Activated gamma-delta T cell treated with anti-CD3 and anti-CD28 coated beads, Interleukin-2, amount 50 U/mL, for 16 hours (primary cell): ENCODE data around the gene POLR1G.

Experiments used
- DNase-seq: peaks from one replicate; pipeline ENCODE4 v3.0.0-alpha.2; 2020; ENCODE audit warnings: low read depth

POLR1G gene

DNA sequence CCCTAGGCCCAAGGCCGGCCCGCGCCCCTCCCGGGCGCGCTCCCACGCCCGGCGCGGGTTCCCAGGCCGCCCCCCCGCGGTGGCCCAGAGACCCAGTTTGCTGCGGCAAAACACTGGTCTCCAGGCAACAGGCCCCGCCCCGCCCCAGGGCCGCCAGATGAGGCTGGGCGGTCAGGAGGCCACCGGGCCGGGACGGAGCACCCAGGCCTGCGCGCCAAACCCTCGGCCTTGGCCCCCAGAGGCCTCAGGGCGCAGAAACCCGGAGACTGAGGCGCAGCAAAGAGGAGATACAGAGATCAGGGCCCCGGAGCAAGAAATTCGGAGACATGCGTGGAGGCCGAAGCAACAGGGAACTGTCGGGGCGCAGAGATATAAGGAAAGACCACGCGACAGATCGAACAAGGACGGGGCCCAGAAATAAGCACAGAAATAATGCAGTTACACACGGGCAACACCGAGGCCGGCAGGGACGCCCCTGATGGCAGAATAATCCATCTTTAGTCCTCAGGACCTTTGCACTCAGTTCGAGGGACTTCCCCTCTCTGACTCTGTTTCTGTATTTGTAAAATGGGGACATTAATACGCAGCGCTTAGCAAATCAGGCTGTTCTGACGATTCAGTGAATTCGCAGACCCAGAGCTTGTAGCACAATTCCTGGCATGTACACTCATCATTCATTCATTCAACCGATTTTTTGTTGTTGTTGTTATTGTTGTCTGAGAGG is 38.0 kb downstream of the POLR1G start:
- peak; percentile 66 for DNase-seq

DNA sequence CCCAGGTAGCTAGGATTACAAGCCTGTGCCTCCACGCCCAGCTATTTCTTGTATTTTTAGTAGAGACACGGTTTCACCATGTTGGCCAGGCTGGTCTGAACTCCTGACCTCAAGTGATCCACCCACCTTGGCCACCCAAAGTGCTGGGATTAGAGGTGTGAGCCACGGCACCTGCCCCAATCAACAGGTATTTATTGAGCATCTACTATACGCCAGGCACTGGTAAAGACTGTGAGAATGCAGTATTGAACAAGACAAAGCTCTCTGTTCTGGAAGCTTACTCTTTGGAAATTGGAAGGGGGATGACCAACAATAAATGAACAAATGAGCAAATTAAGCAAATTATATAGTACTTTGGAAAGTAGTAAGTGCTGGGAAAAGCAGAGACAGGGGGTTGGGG is 38.7 kb downstream of the POLR1G start:
- DNase-seq: no peak

DNA sequence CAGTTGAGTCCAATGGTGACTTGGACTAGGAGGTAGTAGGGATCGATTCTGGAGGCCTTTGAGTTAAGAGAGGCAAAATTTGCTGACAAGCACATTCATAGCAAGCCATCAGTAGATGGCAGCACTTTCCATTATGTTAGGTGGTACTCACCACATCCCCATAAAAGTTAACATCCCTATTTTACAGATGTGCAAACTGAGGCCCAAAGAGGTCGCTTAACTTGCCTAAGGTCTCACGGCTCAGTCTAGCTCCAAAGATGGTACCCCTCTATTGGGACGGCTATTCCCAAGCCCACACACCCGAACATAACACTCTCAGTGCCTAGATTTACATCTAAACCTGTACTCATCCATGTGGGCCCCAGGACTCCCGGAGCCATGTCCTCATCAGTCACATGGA is 39.9 kb downstream of the POLR1G start:
- no peak for DNase-seq

DNA sequence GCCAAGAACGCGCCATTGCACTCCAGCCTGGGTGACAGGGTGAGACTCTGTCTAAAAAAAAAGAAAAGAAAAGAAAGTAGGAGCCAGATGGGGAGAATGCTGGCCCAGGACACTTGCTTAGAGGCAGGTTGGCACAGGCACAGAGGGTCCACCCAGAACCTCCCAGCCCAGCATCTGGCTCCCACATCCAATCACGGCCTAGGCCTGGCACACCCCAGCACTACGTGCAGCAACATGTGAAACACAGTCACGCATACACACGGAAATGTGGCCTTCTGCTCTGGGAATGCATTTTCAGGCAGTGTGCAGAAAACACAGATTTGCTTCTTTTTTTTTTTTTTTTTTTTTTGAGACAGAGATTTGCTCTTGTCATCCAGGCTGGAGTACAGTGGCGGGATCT is 40.5 kb downstream of the POLR1G start:
- no peak for DNase-seq

DNA sequence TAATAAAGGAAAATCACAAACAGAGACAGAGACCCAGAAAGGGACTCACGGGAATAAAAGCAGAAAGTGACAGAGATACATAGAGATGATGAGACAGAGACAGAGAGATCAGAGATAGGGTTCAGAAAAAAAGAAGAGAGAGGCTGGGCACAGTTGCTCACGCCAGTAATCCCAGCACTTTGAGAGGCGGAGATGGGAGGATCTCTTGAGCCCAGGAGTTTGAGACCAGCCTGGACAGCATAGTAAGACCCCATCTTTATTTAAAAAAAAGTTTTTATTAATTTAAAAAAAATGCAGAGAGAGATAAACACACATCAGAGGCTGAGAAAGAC is 41.9 kb downstream of the POLR1G start:
- no peak for DNase-seq

DNA sequence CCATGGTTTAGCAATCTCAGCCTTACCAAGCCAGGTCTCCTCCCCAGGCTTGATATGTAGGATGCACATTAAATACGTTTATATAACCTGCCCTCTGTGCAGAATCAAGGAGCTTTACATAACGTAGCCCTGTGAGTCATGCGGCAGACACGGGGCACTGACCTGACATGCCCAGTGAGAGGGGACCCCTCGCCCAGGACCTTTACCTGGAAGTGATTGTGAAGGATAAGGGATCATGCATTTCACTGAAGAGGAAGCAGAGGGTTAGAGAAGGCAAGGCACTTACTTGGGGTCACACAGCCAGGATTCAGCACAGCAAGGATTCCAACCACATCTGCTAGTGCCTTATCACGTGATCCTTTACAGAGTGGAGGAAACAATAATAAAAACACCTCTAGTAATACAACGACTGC is 42.4 kb downstream of the POLR1G start:
- DNase-seq: no peak

DNA sequence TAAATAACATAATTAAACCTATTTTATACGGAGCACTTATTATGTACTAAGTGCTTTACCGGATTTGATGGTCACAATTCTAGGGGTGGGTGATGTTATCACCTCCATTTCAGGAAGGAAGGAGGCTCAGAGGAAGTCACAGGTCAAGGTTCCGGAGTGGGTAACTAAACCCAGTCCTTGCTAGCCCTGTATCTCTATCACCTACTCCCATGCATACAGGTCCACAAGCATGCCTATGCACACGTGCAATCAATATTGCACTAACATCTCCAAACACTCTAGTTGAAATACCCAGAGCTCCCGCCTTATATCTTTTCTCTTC is 43.5 kb downstream of the POLR1G start:
- no peak for DNase-seq

DNA sequence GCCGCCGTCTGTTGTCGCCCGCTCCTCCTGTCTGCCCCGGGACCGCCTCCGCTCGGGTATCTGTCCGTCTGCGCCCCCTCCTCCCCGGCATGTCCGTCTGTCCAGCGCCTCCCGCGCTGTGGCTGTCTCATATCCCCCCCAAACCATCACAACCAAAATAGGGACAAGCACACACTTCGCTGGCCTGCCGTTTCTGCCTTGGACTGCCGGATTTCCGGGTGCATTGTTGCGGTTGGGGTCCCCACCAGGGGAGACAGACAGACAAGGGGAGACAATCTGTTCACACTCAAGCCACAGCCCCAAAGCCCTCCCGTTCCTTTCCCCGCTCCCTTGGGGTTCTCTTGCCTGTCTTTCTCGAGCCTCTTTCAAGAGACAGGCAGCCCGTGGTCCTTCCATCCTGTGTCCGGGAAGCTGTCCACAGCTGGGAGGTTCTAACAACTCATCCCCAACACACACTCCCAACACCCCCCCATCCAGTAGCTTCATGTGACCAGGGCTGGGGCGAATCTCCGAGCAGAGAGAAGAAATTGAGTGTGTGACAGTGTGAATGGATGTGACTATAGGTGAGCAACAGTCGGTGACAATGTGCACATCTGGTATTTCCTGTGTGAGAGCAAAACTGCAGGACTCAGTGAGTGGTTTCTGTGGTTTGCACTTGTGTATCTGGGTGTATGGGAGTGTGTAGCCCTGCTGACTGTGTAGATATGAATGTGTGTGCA is 44.8 kb downstream of the POLR1G start:
- DNase-seq: no peak

DNA sequence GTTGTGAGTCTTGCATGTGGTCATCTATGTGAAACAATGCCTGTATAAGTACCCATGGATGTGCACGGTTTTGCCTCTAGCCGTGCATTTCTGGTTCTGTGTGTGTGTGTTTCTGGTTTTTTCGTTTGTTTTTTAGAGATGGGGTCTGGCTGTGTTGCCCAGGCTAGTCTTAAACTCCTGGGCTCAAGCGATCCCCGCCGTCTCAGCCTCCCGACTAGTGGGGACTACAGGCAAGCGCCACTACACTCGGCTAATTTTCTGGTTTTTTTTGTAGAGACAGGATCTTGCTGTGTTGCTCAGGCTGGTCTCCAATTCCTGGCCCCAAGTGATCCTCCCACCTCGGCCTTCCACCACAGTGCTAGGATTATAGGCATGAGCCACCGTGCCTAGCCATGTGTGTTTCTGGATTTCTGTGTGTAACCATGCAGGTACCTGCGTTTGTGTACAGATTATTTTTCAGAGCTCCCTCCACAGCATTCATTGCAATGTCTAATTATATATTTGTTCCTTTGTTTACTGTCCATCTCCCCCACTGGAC is 45.5 kb downstream of the POLR1G start:
- DNase-seq: no peak

DNA sequence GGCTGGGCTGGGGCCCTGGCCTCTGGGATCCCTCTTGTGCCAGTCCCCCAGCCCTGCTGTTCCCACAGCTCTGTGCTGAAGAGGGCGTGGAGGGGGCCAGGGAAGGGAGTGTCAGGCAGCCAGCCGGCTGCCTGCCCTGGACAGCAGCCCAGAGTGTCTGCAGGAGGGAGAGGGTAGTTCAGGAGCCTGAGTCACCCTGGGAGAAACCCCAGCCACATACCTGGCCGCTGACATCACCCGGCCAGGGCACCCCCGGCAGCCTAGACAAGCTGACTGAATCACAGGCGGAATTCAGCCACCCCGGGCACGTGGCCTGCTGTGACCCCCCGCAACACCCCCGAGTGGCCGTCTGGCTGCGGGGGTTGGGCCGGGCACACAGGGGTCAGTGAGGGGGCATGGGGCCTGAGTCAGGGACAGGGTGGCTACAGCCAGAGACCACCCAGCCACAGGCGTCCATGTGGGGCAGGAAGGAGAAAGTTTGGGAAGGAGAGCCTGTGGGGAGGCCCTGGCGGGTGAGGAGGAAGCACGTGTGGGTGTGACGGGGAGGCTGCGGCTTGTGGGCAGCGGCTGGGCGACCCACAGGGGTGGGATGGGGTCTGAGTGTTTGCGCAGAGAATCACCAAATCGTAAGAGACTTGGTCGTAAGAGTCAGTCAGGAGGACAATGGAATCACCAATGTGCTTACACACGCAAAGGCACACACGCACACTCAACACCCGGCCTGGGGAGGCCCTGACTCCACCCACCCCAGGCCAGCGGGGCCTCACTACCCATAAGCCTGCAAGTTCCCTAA is 49.5 kb downstream of the POLR1G start:
- peak; percentile 67 for DNase-seq

DNA sequence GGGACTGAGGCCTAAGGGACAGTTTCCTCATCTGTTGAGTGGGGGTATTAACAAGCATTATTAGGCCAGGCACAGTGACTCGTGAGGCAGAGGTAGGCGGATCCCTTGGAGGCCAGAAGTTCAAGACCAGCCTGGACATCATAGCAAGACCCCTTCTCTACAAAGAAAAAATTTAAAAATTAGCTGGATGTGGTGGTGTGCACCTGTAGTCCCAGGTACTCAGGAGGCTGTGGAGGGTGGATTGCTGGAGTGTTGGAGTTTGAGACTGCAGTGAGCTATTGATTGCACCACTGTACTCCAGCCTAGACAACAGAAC is 50.0 kb downstream of the POLR1G start:
- DNase-seq: no peak

DNA sequence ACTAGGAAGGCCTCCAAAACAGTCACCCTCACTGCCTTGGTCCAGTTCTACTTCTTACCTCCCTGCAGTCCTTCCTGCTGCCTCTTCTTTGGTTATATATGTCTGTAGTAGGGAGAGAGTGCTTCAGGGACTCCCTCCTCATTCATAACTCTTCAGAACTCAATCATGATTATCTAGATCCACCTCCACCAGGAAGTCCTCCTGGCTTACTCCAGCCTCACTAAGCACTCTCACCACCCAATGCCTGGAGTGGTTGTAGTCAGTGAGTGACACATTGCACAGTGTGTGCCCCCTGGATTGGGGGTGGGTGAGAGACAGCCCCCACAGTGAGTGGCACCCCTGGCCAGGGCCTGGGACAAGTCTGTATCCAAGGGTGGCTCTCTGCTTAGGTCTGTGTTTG is 51.3 kb downstream of the POLR1G start:
- no peak for DNase-seq
